GM23338 (cell line): ENCODE data around the gene NOX4.
"Not testable (repeated sequence)": the region's sequence is repeated elsewhere in the genome, so short reads cannot be mapped to it uniquely, and the experiment has no call there.

ENCODE experiments used
- CREB1 ChIP-seq: fragments of 250-450 bp; sonication (Bioruptor Pico); IDR thresholded peaks from 2 replicates; pipeline ENCODE4 v1.5.0; 2020; ENCODE audit warnings: low read depth, mild to moderate bottlenecking, moderate library complexity
- CTCF ChIP-seq, 2 experiments: fragments of 200-600 bp in 1 of 2; sonication (generic) in 1 of 2; conservative IDR thresholded peaks; 2 replicates each; pipeline versions ENCODE4 v1.5.1 to v1.6.1; 2016 to 2017; ENCODE audit warnings: antibody characterized with exemption in 2 of 2, low read depth in 2 of 2, mild to moderate bottlenecking in 2 of 2, moderate library complexity in 1 of 2
- EZH2 ChIP-seq: fragments of 200-600 bp; sonication (generic); IDR thresholded peaks from one replicate; pipeline ENCODE4 v1.8.0; 2017; ENCODE audit warnings: antibody characterized with exemption, mild to moderate bottlenecking, low read depth; ENCODE audit not compliant: unreplicated experiment
- EZH2phosphoT487 ChIP-seq: fragments of 200-600 bp; sonication (generic); IDR thresholded peaks from one replicate; pipeline ENCODE4 v1.8.1; 2018; ENCODE audit warnings: antibody characterized with exemption; ENCODE audit not compliant: unreplicated experiment
- POLR2AphosphoS5 ChIP-seq: IDR thresholded peaks from 2 replicates; pipeline ENCODE4 v1.6.1; 2016; ENCODE audit warnings: antibody characterized with exemption, low read depth
- REST ChIP-seq: IDR thresholded peaks from one replicate; pipeline ENCODE4 v1.6.1; 2018; ENCODE audit warnings: antibody characterized with exemption; ENCODE audit not compliant: unreplicated experiment
- STAT1 ChIP-seq: IDR thresholded peaks from one replicate; pipeline ENCODE4 v1.6.1; 2016; ENCODE audit warnings: antibody characterized with exemption; ENCODE audit not compliant: unreplicated experiment

- not testable (repeated sequence) for TF ChIP-seq CTCF (conservative IDR thresholded peaks at IDR 0.05; ENCODE audit: low read depth in 2 of 2); EZH2; POLR2AphosphoS5; REST; EZH2phosphoT487; STAT1; CREB1 (CRISPR knock-in tag)
Measured at GRCh38 chr11:89359208-89359607, 132.0 kb downstream of the NOX4 start.
